ENCODE measurements around the gene SARS2. TPM values are rescaled to one million over a fixed set of nuclear protein-coding genes. Genes with fewer than 3 reads are reported as not detected.

Gene SARS2
- total RNA-seq, 4 donors from 2014 or later = 9.9 to 13.7 (median 11.9) TPM

DNA sequence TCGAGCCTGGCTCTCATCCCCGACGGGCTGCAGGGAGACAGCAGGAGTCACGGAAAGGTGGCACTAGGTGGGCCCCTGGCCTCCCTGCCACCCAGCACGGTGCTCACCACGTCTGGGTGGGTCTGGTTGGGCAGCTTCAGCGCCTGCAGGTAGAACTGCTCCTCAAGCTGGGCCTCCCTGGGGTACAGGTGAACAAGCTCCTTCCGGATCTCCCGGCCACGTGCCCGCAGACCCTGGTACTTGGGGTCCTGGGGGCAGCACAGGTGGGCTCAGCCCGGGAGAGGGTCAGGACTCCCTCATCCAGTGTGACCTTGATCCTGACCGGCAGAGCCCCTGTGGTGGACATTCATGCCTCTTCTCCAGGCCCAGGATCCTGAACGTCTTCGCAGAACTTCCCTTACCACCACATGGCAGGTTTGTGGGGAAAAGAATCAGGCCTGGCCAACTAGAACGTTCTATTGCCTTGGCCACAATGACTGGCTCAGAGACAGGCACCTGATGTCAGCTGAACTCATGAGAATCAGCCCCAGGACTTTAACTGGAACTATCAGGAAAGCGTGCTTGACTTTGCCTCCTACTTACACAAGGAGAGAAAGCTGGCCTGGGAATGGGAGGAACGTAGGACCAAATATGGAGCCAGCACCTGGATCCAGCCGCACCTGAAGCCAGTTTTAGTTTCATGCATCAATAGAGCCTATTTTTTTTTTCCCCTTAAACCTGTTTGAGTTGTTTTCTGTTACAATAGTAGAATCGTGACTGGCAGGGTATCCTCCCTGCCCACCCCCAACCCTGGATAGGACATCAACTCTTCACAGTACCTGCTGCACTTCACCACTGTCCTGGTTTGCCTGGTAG lies 8.9 kb downstream of the SARS2 start:
- Histone ChIP-seq H3K4me3 (no peak overlapping the region), H3K27ac (no peak overlapping the region), H3K27me3 (no peaks in the 10 kb centered on the region), H3K36me3 (peaks cover 0 to 50% of the 10 kb centered on the region in 2 donors), H3K4me1 (no peaks in the 10 kb centered on the region), H3K9me3 (no peaks in the 10 kb centered on the region)
- TF ChIP-seq POLR2A (IDR thresholded peaks at IDR 0.05) = no peak
- 82 to 85% methylated on average over 3 to 6 of the region's 20 CpGs for WGBS, 2 donors (ENCODE audit: low coverage in 1 of 2)
- ATAC-seq = no peak

DNA sequence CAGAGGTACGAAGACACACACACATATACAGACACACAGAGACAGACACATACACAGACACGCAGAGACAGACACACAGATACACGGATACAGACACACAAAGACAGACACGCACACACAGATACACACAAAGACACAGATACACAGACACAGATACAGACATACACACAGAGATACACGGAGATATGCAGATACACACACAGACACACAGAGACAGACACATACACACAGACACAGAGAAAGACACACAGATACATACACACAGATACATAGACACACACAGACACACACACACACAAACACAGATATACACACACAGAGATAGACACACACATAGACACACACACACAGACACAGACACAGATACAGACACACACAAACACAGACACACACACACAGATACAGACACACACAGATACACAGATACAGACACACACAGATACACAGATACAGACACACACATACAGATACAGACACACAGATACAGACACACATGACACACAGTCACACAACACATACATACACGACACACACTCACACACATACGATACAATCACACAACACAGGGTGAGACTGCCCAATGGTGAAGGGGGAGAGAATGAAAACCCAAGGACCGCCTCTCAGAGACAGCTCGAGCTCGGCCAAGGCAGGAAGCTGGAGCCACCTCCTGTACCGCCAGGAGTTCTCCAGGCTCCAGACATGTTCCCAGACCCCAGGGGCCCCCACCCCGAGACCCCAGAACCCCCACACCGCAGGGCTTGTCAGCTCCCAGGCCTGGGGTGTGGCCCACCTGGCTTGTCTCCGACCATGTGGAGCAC lies 9.8 kb downstream of the SARS2 start:
- 63 to 76% methylated on average over 2 to 9 of the region's 14 CpGs for WGBS, 2 donors (ENCODE audit: low coverage in 1 of 2)
- ATAC-seq = no peak
- peaks cover 0 to 45% of the 10 kb centered on the region in 2 donors for H3K36me3 ChIP-seq

DNA sequence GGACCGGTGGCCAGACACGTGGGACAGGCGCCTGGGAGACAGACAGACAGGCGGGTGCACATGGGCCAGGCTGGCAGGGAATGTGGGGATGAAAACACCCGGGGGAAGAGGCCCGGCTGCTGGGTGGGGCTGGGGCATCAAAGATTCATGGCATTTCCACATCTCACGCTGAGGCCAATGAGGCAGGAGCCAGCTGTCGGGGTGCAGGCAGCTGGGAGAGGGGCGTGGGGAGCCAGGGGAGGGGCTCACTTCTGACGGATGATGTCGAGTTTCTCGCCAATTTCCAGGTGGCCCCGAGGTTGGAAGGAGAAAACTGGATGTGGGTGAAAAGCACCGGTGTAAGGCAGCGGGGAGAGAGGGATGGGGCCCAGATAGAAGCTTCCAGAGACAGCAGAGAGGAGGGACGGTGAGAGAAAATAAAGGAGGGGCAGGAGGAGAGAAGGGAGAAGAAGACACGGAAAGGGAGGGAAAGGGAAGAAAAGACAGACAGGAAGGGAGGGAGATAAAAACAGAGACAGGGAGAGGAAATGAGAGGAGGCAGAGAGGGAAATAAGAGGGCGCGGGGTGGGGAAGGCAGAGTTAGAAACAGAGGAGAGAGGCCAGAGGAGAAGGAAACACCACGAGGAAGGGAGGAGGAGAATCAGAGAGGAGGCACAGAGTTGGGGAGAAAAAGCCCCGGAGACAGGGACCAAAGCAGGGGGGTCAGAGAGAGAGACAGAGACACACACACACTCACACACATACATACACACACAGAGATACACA lies 10.5 kb downstream of the SARS2 start:
- no peak overlapping the region for H3K4me3 ChIP-seq
- no peaks in the 10 kb centered on the region for H3K27me3 ChIP-seq
- ATAC-seq = no peak
- H3K27ac ChIP-seq = no peak overlapping the region
- H3K4me1 ChIP-seq = no peaks in the 10 kb centered on the region
- H3K36me3 ChIP-seq = peaks cover 0 to 45% of the 10 kb centered on the region in 2 donors
- WGBS, 2 donors (ENCODE audit: low coverage in 1 of 2) = 41 to 42% methylated on average over 9 to 10 of the region's 21 CpGs
- TF ChIP-seq EP300 (IDR thresholded peaks at IDR 0.05) = no peak
- no peak for TF ChIP-seq POLR2A (IDR thresholded peaks at IDR 0.05)
- TF ChIP-seq CTCF (IDR thresholded peaks at IDR 0.05) = no peak
- no peak for TF ChIP-seq POLR2AphosphoS5 (IDR thresholded peaks at IDR 0.05)
- H3K9me3 ChIP-seq = no peaks in the 10 kb centered on the region

More for the DNA sequence above, 9.8 kb downstream of the SARS2 start:
- Histone ChIP-seq H3K9me3 (no peaks in the 10 kb centered on the region), H3K4me3 (no peak overlapping the region), H3K4me1 (no peaks in the 10 kb centered on the region), H3K27ac (no peak overlapping the region), H3K27me3 (no peaks in the 10 kb centered on the region)
- no peak for TF ChIP-seq POLR2A (IDR thresholded peaks at IDR 0.05)
- TF ChIP-seq EP300 (IDR thresholded peaks at IDR 0.05) = no peak
- no peak for TF ChIP-seq CTCF (IDR thresholded peaks at IDR 0.05)
- no peak for TF ChIP-seq POLR2AphosphoS5 (IDR thresholded peaks at IDR 0.05)

GRCh38 chr19:38918526-38918925 lies 12.0 kb downstream of the SARS2 start:
- no peak for ATAC-seq
- no peaks in the 10 kb centered on the region for H3K9me3 ChIP-seq
- H3K27ac ChIP-seq = no peak overlapping the region
- peaks cover 0 to 35% of the 10 kb centered on the region in 2 donors for H3K36me3 ChIP-seq
- WGBS, 2 donors (ENCODE audit: low coverage in 1 of 2) = 71% methylated on average over 1 of the region's 10 CpGs; no CpG with 5 or more reads in 1 of the 2 donors
- no peak overlapping the region for H3K4me3 ChIP-seq
- no peaks in the 10 kb centered on the region for H3K4me1 ChIP-seq
- H3K27me3 ChIP-seq = no peaks in the 10 kb centered on the region
- no peak for TF ChIP-seq POLR2A (IDR thresholded peaks at IDR 0.05)
- TF ChIP-seq EP300 (IDR thresholded peaks at IDR 0.05) = no peak
- TF ChIP-seq CTCF (IDR thresholded peaks at IDR 0.05) = no peak
- no peak for TF ChIP-seq POLR2AphosphoS5 (IDR thresholded peaks at IDR 0.05)

All from gastroesophageal sphincter (tissue), 4 donors.